ENCODE data around the gene DZIP1L. TPM values are rescaled to one million over a fixed set of nuclear protein-coding genes. Genes with fewer than 3 reads are reported as not detected.

Gene DZIP1L
- total and polyA plus RNA-seq, 9 of the 15 experiments (the other 6 are each of a cell fraction or from before 2014, with no cell fraction given), result 0.03 to 1.5 (median 0.48) TPM; not detected in 1

DNA sequence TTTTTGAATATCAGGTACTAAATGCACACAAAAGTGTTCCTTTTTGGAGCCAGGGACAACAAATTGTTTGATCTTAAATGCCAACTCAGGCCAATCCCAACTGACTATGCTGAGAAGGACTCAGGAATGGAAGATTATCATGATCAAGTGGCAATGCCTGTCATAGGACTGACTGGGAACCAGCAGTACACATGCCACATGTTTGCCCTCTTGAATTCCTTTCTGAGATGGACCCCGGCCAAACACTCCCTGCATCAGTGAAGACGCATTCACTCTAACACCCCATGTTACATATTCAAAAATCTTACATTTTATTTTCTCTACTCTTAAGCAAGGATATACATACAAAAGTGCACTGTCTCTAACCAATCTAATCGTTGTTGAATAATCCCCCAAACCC lies 69.3 kb downstream of the DZIP1L start:
- Histone ChIP-seq H3K9me3 (replicated peaks; ENCODE audit: control insufficient read depth, insufficient read depth, low read depth, low read length) (no peaks in the 10 kb centered on the region), H3K4me3 (no peak overlapping the region), H3K4me2 (ENCODE audit: insufficient read depth, low read length) (no peak overlapping the region), H3K36me3 (ENCODE audit: control insufficient read depth, insufficient read depth, low read length) (no peaks in the 10 kb centered on the region), H3K9me1 (ENCODE audit: control insufficient read depth, insufficient read depth, low read length) (no peaks in the 10 kb centered on the region), H3K27me3 (ENCODE audit: control insufficient read depth in 2 of 2, insufficient read depth in 2 of 2, low read length in 2 of 2) (no peaks in the 10 kb centered on the region), H4K20me1 (replicated peaks; ENCODE audit: control insufficient read depth, insufficient read depth, low read length) (no peaks in the 10 kb centered on the region), H3K4me1 (replicated peaks in 1 of 2; ENCODE audit: control insufficient read depth in 2 of 2, insufficient read depth in 2 of 2, low read length in 2 of 2) (no peaks in the 10 kb centered on the region), H3K9ac (ENCODE audit: insufficient read depth in 1 of 2, low read depth in 2 of 2, low read length in 2 of 2) (no peak overlapping the region), H2AFZ (ENCODE audit: low read depth, low read length) (no peak overlapping the region), H3K27ac (ENCODE audit: extremely low read depth, low read depth, low read length) (no peak overlapping the region), H3K79me2 (ENCODE audit: control insufficient read depth, insufficient read depth, low read length) (no peaks in the 10 kb centered on the region)
- WGBS (ENCODE audit: insufficient coverage, low coverage, missing lambda C conversion rate), result 0% methylated on average over 3 of the region's 3 CpGs
- in situ Hi-C loops (cut with MboI) (no loop called here), intact Hi-C loops (cut with micrococcal nuclease) (no loop called here)
- FAIRE-seq (no peak), DNase-seq (ENCODE audit: extremely low read depth in 1 of 4, low spot score in 3 of 4) (no peak), ATAC-seq (no peak)
- no TSS peak for BruUV-seq (replicated peaks)
- CTCF ChIA-PET (ENCODE audit: low intra/inter-chr PET ratio), result no interaction called here
- TF ChIP-seq ZNF146 (CRISPR knock-in tag; IDR thresholded peaks at IDR 0.05; ENCODE audit: unreplicated experiment) (no peak), ARID1B (IDR thresholded peaks at IDR 0.05) (no peak), PHF21A (IDR thresholded peaks at IDR 0.05; ENCODE audit: borderline replicate concordance, low read depth) (no peak), POLR2AphosphoS2 (IDR thresholded peaks at IDR 0.05; ENCODE audit: low read length) (no peak), ZNF140 (CRISPR knock-in tag; IDR thresholded peaks at IDR 0.05) (no peak), ZNF717 (CRISPR knock-in tag; IDR thresholded peaks at IDR 0.05) (no peak), ZBTB17 (CRISPR knock-in tag; IDR thresholded peaks at IDR 0.05) (no peak)
- TF ChIP-seq, protein P1, sequence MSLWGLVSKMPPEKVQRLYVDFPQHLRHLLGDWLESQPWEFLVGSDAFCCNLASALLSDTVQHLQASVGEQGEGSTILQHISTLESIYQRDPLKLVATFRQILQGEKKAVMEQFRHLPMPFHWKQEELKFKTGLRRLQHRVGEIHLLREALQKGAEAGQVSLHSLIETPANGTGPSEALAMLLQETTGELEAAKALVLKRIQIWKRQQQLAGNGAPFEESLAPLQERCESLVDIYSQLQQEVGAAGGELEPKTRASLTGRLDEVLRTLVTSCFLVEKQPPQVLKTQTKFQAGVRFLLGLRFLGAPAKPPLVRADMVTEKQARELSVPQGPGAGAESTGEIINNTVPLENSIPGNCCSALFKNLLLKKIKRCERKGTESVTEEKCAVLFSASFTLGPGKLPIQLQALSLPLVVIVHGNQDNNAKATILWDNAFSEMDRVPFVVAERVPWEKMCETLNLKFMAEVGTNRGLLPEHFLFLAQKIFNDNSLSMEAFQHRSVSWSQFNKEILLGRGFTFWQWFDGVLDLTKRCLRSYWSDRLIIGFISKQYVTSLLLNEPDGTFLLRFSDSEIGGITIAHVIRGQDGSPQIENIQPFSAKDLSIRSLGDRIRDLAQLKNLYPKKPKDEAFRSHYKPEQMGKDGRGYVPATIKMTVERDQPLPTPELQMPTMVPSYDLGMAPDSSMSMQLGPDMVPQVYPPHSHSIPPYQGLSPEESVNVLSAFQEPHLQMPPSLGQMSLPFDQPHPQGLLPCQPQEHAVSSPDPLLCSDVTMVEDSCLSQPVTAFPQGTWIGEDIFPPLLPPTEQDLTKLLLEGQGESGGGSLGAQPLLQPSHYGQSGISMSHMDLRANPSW (CRISPR knock-in tag; IDR thresholded peaks at IDR 0.05), result no peak
- POLR2A ChIA-PET, result no interaction called here

Measured in K562 (cell line).